RKO (cell line): ENCODE results near the gene APOBEC3F.
"Not testable (repeated sequence)": the region's sequence is repeated elsewhere in the genome, so short reads cannot be mapped to it uniquely, and the experiment has no call there.

ENCODE experiments used
- DNase-seq: peaks from one replicate; pipeline ENCODE4 v3.0.0-alpha.2; 2016; ENCODE audit warnings: low spot score

APOBEC3F gene

DNA sequence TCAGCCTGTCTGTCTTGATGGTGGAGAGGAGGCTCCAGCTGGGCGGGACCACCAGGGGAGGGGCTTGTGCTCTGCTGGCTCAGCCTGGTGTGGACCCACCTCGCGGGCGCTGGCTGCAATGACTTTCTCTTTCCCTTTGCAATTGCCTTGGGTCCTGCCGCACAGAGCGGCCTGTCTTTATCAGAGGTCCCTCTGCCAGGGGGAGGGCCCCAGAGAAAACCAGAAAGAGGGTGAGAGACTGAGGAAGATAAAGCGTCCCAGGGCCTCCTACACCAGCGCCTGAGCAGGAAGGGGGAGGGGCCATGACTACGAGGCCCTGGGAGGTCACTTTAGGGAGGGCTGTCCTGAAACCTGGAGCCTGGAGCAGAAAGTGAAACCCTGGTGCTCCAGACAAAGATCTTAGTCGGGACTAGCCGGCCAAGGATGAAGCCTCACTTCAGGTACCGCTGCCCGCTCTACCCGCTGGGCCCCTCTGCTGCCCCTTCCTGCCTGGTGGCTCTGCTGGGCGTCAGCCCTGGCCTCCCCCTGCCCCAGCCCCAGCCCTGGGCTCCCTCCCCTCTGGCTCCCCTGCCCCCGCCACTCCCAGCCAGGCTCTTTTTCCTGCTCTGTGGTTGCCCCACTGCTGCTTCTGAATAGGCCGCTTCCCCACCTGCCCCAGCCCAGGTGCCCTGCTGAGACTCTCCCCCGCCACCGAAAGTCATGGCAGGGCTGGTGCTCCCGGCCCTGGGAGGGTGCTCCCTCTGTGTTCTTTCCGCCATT is at the start of gene APOBEC3F:
TSS of gene APOBEC3F (plus strand) at position 327 of the 759 bp plus-strand sequence. CDS start at position 424, 97 bp downstream.
- DNase-seq, result peak; percentile 60

DNA sequence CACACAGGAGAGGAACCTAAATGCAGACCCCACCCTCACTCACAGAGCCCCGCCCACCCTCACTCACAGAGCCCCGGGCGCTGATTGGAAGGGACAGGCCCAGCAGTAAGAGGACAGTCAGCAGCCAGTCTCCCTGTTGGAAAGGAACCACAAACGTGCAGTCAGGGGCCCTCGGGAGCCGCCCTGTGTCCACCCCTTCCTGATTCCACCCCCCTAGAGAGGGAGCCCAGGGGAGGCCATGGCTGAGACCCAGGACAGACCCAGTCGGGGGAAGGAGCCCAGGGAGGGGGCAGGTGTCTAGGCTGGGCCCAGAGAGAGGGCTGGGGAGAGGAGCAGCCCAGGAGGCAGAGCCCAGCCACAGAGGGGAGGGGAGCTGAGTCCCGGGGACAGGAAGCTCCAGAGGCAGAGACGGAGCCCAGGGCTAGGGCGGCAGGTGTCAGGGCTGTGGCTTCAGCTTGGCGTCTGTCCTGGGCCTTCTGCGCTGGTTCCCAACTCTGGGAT is 47.7 kb upstream of the APOBEC3F start:
- DNase-seq, result not testable (repeated sequence)

DNA sequence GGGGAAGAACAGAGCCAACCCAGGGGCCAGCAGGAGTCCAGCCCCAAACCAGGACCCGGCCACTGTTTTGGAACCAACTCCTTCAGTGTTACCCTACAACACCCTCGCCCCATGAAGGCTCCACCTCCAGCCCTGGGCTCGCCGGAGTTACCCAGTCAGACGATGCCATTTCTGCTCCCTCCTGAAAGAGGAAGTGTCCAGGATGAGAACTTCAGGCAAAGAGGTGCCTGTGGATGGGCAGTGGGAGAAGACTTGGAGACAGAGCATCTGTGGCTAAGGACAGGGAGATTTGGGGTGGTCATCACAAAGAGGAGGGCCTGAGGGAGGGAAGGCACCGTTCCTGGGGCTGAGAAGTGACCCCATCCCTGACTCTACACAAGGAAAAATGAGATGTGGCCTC is 44.6 kb upstream of the APOBEC3F start:
- no peak for DNase-seq

DNA sequence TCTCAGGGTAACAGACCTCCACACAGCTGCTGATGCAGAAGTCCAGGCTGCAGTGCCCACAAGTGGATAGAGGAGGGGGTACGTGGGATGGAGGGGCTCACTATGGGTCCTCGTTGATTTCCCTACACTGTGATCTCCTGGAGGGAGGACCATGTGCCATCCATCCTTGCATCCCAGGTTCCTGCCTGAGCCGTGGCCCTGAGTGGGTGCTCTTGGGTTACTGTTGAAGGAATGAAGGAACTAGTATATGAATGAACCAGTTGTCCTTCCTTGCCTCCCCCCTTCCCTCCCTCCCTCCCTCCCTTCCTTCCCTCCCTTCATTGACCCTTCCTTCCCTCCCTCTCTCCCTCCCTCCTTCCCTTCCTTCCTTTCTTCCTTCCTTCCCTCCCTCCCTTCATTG is 43.1 kb upstream of the APOBEC3F start:
- no peak for DNase-seq

DNA sequence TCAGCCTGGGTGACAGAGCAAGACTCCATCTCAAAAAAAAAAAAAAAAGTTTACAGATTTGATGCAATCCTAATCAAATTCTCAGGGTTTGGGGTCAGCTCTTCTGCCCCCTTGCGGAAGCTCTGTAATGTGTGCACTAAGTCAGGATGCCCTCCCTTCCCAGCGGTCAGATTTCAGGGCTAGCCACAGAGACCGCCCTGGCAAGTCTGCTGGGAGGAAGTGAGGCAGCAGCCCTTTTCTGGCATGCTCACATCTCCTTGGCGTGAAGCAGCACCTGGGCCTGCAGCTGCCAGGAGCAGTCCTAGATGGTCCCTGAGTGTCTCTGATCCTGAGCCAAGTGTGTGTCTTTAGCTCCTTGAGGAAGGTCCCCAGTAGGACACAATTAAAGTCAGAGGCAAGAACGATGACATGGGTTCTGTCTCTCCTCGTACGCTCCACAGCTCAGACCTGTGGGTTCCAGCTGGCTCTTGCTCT is 37.5 kb upstream of the APOBEC3F start:
- peak; percentile 86 for DNase-seq

DNA sequence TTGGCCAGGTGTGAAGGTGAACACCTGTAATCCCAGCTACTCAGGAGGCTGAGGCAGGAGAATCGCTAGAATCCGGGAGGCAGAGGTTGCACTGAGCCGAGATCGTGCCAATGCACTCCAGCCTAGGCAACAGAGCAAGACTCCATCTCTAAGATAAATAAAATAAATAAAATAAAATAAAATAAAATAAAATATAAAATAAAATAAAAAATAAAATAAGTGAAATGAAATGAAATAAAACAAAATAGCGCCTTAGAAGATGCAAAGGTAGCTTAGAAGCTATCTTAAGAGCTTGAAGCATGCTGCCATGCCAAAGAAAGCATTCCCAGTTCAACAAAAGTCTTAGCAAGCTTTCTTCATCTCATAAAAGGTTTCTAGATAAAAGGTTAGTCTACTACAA is 33.5 kb upstream of the APOBEC3F start:
- DNase-seq, result no peak

DNA sequence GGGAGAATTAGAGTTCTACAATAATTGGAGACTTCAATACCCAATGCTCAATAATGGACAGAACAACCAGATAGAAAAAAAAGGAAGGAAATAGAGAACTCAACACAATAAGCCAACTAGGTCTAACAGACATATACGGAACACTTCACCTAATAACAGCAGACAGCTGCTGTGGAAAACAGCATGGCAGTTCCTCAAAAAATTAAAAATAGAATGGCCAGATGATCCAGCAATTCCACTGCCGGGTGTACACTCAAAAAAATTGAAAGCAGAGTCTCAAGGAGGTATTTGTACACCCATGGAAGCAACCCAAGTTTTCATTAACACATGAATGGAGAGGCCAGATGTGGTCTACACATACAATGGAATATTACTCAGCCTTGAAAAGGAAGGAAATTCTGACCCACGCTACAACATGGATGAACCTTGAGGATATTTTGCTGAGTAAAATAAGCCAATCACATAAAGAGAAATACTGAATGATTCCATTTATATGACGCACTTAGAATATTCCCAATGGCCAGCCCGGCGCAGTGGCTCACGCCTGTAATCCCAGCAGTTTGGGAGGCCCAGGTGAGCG is 32.3 kb upstream of the APOBEC3F start:
- DNase-seq, result not testable (repeated sequence)

DNA sequence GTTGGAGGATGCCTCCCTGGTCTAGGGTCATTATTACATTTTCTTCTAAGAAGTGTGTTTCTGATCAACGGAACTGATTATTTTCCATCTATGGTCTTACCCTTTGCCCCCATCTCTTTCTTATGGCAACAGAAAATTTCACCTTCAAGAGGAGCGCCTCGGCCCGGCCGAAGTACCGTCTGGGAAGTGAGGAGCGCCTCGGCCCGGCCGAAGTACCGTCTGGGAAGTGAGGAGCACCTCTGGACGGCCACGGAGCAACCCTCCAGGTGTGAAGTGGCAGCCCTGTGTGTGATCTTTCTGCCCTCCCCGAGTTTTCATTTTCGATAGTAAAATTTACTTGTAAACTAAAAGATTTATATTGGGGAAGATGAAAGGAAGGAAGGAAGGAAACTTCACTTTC is 29.7 kb upstream of the APOBEC3F start:
- no peak for DNase-seq

DNA sequence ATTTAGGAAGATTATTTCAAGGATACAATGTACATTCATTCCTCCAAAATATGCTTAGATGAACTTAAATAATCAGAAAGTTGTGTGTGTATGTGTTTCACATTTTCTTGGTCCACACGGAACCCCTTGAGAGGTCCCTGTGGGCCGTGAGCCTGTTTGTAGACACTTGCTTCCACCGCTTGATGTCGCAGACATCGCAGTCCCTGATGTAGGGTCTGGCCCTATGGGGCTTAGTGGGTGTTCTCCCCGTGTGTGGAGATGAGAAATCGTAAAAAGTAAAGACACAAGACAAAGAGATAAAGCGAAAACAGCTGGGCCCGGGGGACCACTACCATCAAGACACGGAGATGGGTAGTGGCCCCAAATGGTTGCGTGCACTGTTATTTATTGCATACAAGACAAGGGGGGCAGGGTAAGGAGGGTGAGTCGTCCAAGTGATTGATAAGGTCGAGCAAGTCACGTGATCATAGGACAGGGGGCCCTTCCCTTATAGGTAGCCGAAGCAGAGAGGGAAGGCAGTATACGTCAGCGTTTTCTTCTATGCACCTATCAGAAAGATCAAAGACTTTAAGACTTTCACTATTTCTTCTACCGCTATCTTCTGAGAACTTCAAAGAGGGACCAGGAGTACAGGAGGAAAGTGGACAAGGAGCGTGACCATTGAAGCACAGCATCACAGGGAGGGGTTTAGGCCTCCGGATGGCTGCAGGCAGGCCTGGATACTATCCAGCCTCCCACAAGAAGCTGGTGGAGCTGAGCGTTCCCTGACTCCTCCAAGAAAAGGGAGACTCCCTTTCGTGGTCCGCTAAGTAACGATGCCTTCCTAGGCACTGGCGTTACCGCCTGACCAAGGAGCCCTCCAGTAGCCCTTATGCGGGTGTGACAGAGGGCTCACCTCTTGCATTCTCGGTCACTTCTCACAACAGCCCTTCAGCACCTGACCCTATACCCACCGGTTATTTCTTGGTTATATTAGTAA is 27.8 kb upstream of the APOBEC3F start:
- DNase-seq, result no peak

DNA sequence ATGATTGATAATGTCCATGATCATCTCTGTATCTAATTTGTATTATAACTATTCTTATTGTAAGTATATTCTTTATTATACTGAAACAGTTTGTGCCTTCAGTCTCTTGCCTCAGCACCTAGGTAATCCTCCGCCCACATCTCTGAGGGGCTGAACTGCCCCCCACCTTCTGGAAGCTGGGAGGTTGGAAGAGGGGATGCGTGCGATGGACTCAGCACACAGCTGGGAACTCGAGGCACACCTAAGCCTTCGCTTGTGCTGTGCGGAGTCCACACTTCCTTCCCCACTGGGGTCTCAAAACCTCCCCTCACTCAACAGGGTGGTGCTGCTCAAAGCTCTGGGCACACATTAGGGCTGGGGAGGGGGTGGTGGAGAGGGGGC is 27.1 kb upstream of the APOBEC3F start:
- not testable (repeated sequence) for DNase-seq

DNA sequence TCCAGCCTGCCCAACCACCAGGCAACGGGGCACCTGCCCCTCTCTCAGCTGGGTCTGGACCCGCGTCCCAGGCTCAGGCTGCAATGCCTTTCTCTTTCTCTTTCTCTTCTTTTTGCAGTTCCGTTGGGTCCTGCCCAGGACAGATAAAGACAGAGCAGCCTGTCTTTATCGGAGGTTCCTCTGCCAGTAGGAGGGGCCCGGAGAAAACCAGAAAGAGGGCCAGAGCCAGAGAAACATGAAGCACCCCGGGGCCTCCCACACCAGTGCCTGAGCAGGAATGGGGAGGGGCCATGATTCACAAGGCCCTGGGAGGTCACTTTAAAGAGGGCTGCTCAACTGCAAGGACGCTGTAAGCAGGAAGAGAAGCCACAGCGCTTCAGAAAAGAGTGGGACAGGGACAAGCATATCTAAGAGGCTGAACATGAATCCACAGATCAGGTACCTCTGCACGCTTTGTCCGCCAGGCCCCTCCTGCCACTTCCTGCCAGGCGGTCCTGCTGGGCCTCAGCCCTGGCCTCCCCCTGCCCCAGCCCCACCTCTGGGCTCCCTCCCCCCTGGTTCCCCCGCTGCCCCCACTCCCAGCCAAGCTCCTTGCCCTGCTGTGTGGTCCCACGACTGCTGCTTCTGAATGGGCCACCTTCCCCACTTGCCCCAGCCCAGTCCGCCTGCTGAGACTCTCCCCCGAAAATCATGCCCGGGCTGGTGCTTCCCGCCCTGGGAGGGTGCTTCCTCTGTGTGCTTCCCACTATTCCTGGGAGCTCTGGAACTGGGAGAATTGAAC is 26.5 kb upstream of the APOBEC3F start, which contains the start of gene APOBEC3C:
TSS of gene APOBEC3C (plus strand) at position 316 of the 781 bp plus-strand sequence. CDS start at position 422, 106 bp downstream.
- DNase-seq, result peak; percentile 88

DNA sequence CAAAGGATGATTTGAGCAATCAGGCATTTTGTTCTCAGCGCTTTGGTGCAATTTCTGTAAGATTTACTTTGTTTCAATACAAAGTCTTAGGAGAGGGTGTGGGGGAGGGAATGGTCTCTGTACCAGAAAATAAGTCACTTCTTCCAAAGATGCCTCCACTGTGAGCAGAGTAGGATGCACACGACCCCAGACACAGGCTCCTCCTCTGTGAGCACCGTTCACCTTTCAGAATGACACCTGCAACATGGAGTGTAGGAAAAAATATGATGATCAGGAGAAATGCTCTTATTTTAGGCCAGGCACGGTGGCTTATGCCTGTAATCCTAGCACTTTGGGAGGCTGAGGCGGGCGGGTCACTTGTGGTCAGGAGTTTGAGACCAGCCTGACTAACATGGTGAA is 25.9 kb upstream of the APOBEC3F start:
- DNase-seq, result not testable (repeated sequence)

DNA sequence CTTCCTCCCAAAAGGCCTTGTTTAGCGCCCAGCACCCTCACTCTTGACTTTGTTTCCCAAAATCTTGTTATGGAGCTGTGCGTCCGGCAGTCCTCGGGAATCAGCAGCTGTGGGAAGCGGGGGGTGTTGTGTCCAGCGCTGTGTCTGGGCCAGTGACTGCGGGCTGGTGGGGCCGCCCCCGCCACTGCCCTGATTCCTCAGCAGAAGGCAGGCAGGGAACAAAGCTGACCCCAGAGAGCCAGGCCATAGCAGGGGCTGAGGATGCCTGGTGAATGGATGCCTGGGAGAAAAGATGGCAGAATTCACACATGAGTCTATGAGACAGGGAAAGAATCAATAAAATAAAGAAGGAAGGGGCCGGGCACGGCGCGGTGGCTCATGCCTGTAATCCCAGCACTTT is 24.1 kb upstream of the APOBEC3F start:
- DNase-seq, result no peak

DNA sequence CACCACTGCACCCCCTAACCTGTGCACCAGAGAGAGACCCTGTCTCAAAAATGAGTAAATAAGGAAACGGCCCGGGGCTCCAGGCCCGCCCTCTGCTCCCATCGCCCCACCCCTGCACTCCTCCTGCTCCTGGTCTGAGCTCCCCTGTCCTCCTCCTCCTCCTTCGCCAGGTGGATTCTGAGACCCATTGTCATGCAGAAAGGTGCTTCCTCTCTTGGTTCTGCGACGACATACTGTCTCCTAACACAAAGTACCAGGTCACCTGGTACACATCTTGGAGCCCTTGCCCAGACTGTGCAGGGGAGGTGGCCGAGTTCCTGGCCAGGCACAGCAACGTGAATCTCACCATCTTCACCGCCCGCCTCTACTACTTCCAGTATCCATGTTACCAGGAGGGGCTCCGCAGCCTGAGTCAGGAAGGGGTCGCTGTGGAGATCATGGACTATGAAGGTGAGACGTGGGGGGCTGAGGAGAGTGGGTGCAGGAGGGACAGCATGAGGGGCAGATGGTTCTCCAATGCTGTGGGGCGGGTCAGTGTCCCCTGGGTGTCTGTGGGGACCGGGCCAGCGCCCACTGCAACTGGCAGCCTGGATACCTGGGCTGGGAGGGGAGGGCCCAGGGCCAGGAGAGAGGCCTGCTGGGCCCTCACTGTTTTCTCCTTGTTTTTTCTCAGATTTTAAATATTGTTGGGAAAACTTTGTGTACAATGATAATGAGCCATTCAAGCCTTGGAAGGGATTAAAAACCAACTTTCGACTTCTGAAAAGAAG is 22.9 kb upstream of the APOBEC3F start:
- DNase-seq, result no peak

DNA sequence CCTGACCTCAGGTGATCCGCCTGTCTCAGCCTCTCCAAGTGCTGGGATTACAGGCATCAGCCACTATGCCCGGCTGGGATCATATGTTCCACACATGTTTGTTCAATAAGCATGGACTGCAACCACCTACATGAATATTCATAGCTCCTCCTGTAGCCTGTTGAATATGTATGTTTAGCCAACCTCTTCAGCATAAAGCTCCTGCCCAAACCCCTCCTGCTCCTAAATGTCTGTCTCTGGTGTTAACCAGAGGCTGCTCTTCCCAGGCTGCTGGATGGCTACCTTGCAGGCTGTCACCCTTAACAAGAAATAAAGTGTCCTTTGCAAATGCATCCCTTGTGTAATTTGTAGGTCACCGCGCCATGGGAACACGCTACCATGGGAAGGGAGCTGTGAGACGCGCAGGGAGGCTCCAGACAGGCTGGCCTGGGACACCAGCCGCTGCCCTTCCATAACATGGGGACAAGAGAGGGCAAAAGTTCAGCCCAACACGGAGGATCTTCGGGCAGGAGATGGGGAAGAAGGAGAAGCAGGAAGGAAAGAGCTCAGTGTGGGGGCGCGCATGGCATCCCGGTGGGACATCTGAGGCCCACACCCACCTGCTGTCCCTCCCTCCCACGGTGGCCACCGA is 20.5 kb upstream of the APOBEC3F start:
- not testable (repeated sequence) for DNase-seq

DNA sequence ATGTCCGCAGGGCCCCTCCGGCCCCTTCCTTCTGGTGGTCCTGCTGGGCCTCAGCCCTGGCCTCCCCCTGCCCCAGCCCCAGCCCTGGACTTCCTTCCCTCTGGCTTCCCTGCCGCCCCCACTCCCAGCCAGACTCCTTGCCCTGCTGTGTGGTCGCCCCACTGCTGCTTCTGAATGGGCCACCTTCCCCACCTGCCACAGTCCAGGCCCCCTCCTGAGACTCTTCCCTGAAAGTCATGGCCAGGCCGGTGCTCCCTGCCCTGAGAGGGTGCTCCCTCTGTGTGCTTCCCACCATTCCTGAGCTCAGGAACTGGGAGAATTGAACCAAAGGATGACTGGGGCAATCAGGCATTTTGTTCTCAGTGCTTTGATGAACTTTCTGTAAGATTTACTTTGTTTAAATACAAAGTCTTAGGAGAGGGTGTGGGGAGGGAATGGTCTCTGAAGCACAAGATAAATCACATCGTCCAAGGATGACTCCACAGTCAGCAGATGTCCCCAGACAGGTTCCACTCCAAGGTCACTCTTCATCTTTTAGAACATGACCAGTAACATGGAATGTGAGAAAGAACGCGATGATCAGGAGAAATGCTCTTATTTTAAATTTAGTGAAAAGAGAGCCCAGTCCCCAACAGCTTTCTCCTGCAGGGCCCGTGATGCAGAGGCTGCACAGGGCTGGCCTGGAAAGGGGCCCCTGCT is 19.0 kb upstream of the APOBEC3F start:
- no peak for DNase-seq

DNA sequence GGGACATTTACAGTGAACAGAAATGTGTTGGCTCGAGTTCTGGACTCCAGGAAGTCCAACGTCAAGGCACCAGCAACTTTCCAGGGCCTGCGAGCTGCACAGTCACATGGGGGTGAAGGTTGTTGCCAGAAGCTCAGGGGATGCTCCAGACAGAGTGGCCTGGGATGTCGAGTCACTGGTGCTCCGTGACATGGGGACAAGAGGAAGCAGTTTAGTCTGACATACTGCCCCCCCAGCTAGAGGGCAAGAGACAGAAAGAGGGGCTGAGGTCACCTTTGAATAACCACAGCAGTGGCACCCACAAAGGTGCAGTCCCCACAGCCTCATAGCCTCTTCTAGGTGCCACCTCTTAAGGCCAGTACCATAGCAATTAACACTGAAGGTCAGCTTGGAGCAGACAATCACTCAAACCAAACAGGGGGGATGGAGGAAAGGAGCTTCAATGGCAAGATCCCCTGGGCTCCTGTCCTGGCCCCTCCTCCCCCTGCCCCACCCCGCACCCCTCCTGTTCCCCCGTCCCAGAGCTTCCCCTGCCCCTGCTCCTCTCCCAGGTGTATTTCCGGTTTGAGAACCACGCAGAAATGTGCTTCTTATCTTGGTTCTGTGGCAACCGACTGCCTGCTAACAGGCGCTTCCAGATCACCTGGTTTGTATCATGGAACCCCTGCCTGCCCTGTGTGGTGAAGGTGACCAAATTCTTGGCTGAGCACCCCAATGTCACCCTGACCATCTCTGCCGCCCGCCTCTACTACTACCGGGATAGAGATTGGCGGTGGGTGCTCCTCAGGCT is 15.9 kb upstream of the APOBEC3F start:
- DNase-seq, result no peak

DNA sequence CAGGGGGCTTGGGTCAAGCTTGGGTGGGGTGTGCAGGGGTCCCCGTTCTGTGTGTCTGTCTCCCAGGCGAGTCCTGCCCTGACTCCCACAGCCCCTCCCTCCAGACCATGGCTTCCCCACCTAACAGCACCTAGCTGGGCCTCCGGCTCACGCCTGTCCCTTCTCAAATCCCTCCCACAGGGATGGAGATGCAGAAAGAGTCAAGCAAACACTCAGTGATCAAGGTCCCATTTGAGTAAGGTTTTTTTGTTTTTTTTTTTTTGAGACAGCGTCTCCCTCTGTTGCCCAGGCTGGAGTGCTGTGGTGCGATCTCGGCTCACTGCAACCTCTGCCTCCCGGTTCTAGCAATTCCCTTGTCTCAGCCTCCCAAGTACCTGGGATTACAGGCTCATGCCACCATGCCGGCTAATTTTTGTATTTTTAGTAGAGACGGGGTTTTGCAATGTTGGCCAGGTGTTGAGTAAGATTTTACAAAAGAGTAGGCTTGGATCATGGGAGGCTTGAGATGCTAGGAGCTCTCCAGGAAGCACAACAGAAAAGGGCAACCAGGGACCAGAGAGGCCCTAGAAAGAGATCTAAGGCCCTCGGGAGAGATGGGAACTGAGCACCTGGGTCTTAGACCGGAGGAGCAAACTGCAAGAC is 14.0 kb upstream of the APOBEC3F start:
- DNase-seq, result no peak
